Loucy (cell line): Measurements from ENCODE around the gene EEF1E1.

Source experiments
- EZH2phosphoT487 ChIP-seq: fragments of 200-600 bp; IDR thresholded peaks from 2 replicates; pipeline ENCODE4 v1.6.1; 2018; ENCODE audit warnings: antibody characterized with exemption, mild to moderate bottlenecking, moderate library complexity, borderline replicate concordance
- TF ChIP-seq, protein P1 (sequence below): fragments of 200-600 bp; sonication (generic); conservative IDR thresholded peaks from 2 replicates; pipeline ENCODE4 v1.5.1; 2014; ENCODE audit warnings: mild to moderate bottlenecking, antibody characterized with exemption, low read length

DNA sequence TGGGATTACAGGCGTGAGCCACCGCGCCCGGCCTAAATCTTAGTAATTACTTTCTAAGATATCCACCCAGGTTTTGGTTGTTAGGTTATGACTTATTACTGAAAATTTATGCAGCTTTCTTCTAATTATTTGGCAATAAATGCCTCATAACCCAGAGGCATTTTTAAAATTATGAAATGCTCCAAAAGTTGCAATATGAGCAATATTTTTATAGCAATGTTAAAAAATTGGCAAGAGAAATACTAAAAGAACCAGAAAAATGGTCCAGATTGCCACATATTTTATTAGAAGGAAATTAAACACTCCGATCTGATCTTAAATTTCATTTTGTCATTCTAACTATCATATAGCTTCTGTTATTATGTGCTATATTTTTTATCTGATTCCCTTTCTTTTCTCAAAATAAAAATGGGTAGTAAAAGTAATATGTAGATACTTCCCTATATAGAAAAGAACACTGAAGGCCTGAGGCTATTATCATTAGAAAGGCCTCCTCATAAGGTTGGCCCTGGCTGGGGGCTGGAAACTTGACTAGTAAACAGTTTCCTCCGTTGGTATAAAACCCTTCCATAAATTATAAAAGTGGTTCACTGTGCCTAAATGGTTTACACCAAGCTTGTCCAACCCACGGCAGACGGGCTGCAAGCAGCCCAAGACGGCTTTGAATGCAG is 60.3 kb downstream of the EEF1E1 start:
- TF ChIP-seq, protein P1, sequence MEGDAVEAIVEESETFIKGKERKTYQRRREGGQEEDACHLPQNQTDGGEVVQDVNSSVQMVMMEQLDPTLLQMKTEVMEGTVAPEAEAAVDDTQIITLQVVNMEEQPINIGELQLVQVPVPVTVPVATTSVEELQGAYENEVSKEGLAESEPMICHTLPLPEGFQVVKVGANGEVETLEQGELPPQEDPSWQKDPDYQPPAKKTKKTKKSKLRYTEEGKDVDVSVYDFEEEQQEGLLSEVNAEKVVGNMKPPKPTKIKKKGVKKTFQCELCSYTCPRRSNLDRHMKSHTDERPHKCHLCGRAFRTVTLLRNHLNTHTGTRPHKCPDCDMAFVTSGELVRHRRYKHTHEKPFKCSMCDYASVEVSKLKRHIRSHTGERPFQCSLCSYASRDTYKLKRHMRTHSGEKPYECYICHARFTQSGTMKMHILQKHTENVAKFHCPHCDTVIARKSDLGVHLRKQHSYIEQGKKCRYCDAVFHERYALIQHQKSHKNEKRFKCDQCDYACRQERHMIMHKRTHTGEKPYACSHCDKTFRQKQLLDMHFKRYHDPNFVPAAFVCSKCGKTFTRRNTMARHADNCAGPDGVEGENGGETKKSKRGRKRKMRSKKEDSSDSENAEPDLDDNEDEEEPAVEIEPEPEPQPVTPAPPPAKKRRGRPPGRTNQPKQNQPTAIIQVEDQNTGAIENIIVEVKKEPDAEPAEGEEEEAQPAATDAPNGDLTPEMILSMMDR: no peak
- no peak for TF ChIP-seq EZH2phosphoT487
